ENCODE measurements around the gene SCLY.

- no peak for TF ChIP-seq CTCF (IDR thresholded peaks at IDR 0.05; ENCODE audit: poor library complexity)
- TF ChIP-seq EZH2phosphoT487 (IDR thresholded peaks at IDR 0.05; ENCODE audit: low read depth, severe bottlenecking, unreplicated experiment) = no peak
Observed at GRCh38 chr2:238128061-238128440, 67.2 kb downstream of the SCLY start.

Data from hepatocyte (in vitro differentiated cells).